DND-41 (cell line): ENCODE results near the gene ST6GALNAC5.

ENCODE experiments used
- EZH2 ChIP-seq: IDR thresholded peaks from 3 replicates; pipeline ENCODE4 v1.6.1; 2012; ENCODE audit warnings: borderline replicate concordance, low read depth, mild to moderate bottlenecking, moderate library complexity, low read length, inconsistent platforms; ENCODE audit not compliant: severe bottlenecking
- TF ChIP-seq, protein P1 (sequence below): IDR thresholded peaks from 2 replicates; pipeline ENCODE4 v1.5.1; 2012; ENCODE audit warnings: borderline replicate concordance, low read length, moderate library complexity, mild to moderate bottlenecking; ENCODE audit not compliant: poor library complexity, severe bottlenecking; ENCODE audit errors: extremely low read depth

DNA sequence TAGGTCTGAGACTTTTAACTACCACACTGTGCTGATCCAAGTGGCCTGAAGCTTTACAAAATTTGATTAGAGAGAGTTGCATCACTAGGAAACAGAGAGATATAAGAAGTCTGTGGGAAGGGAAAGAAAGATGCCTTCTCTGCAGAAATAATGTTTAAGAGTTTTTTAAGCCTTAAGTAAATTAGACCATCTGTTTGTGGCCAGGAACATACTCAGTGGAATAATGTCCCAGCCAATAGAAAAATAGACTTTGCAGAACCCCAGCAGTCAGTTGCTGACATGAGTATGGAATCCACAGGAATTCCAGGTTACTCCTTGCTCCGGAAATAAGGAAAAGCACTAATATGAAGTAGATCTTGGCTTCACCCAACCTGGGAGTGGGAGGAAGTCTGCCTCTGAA, 144.8 kb downstream of the ST6GALNAC5 start:
- TF ChIP-seq, protein P1, sequence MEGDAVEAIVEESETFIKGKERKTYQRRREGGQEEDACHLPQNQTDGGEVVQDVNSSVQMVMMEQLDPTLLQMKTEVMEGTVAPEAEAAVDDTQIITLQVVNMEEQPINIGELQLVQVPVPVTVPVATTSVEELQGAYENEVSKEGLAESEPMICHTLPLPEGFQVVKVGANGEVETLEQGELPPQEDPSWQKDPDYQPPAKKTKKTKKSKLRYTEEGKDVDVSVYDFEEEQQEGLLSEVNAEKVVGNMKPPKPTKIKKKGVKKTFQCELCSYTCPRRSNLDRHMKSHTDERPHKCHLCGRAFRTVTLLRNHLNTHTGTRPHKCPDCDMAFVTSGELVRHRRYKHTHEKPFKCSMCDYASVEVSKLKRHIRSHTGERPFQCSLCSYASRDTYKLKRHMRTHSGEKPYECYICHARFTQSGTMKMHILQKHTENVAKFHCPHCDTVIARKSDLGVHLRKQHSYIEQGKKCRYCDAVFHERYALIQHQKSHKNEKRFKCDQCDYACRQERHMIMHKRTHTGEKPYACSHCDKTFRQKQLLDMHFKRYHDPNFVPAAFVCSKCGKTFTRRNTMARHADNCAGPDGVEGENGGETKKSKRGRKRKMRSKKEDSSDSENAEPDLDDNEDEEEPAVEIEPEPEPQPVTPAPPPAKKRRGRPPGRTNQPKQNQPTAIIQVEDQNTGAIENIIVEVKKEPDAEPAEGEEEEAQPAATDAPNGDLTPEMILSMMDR = no peak
- TF ChIP-seq EZH2 = no peak
